ENCODE measurements around the gene HOMER1.

DNA sequence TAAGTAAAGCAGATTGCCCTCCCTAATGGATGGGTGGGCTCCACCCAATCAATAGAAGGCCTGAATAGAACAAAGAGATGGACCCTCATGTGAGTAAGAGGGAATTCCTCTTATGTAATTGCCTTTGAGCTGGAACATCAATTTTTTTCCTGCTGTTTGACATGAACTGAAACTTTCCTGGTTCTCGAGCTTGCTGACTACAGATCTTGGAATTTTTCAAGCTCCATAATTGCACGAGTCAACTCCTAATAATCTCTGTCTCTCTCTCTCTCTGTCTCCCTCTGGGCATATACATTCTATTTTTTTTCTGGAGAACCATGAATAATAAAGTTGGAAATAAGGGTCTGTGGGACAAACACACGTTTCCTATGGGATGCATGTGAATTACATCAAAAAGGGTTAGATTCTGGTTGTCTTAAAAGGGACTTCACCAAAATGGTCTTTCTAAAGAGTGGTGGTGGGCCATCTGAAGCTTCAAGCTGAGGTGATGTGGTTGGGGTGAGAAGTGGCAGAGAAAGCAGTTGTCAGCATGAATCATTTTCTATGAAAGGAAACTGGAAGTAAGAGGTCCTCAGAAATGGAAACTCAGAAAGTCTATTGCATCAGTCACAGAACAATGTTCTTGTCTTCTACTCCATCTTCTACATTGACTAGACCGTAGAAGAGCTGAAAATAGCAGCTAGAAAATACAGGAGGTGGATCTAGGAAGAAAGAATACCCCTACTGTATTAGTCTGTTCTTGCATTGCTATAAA is 47.0 kb upstream of the HOMER1 start:
- TF ChIP-seq, protein P1, sequence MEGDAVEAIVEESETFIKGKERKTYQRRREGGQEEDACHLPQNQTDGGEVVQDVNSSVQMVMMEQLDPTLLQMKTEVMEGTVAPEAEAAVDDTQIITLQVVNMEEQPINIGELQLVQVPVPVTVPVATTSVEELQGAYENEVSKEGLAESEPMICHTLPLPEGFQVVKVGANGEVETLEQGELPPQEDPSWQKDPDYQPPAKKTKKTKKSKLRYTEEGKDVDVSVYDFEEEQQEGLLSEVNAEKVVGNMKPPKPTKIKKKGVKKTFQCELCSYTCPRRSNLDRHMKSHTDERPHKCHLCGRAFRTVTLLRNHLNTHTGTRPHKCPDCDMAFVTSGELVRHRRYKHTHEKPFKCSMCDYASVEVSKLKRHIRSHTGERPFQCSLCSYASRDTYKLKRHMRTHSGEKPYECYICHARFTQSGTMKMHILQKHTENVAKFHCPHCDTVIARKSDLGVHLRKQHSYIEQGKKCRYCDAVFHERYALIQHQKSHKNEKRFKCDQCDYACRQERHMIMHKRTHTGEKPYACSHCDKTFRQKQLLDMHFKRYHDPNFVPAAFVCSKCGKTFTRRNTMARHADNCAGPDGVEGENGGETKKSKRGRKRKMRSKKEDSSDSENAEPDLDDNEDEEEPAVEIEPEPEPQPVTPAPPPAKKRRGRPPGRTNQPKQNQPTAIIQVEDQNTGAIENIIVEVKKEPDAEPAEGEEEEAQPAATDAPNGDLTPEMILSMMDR (IDR thresholded peaks at IDR 0.05): no peak
- no peak for TF ChIP-seq POLR2AphosphoS5 (IDR thresholded peaks at IDR 0.05)
- TF ChIP-seq POLR2A (IDR thresholded peaks at IDR 0.05): no peak
